ENCODE measurements around the gene TEAD1. TPM values are rescaled to one million over a fixed set of nuclear protein-coding genes. Genes with fewer than 3 reads are reported as not detected.

Gene TEAD1
- total RNA-seq, 2 experiments from 2014 or later = 5.6 to 10.8 TPM

DNA sequence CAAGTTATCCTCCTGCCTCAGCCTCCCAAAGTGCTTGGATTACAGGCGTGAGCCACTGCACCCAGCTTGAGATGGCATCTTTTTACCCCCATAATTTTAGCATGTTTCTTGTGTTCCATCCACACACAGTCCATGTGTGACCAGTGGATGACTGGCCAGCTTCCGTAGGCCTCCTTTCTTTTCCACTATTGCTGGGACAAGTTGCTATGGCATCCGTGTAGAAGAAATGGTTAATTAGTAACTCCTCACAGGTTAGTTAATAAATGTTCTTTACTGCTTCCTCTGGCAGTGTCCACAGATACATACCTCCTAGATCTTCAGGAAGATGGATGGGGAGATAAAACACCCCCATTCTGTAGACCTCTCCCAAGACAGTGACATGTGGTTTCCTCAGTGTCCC is 180.6 kb downstream of the TEAD1 start:
- BruUV-seq (replicated peaks) = no TSS peak
- H3K27ac ChIP-seq (ENCODE audit: low read depth, low read length, poor library complexity, severe bottlenecking) = no peak overlapping the region
- POLR2A ChIA-PET = no interaction called here
- TF ChIP-seq EZH2phosphoT487 (IDR thresholded peaks at IDR 0.05; ENCODE audit: borderline replicate concordance, low read depth, low read length) = no peak
- TF ChIP-seq, protein P1, sequence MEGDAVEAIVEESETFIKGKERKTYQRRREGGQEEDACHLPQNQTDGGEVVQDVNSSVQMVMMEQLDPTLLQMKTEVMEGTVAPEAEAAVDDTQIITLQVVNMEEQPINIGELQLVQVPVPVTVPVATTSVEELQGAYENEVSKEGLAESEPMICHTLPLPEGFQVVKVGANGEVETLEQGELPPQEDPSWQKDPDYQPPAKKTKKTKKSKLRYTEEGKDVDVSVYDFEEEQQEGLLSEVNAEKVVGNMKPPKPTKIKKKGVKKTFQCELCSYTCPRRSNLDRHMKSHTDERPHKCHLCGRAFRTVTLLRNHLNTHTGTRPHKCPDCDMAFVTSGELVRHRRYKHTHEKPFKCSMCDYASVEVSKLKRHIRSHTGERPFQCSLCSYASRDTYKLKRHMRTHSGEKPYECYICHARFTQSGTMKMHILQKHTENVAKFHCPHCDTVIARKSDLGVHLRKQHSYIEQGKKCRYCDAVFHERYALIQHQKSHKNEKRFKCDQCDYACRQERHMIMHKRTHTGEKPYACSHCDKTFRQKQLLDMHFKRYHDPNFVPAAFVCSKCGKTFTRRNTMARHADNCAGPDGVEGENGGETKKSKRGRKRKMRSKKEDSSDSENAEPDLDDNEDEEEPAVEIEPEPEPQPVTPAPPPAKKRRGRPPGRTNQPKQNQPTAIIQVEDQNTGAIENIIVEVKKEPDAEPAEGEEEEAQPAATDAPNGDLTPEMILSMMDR (conservative IDR thresholded peaks at IDR 0.05; ENCODE audit: low read length) = no peak
- CTCF ChIA-PET (ENCODE audit: unreplicated experiment) = no interaction called here
- DNase-seq (ENCODE audit: low spot score) = no peak
- H3K4me1 ChIP-seq (ENCODE audit: insufficient read depth, low read length, poor library complexity, severe bottlenecking) = no peaks in the 10 kb centered on the region
- H3K9me3 ChIP-seq (ENCODE audit: low read length) = no peaks in the 10 kb centered on the region
- intact Hi-C loops (cut with micrococcal nuclease; ENCODE audit: unreplicated experiment) = no loop called here
- H3K79me2 ChIP-seq (ENCODE audit: insufficient read depth, low read depth, low read length) = no peaks in the 10 kb centered on the region
- no peak overlapping the region for H3K4me2 ChIP-seq (ENCODE audit: low read length)
- no peak overlapping the region for H3K4me3 ChIP-seq (ENCODE audit: low read depth, low read length, poor library complexity, severe bottlenecking)
- no peaks in the 10 kb centered on the region for H4K20me1 ChIP-seq (ENCODE audit: insufficient read depth, low read length)
- no peaks in the 10 kb centered on the region for H3K9me2 ChIP-seq (ENCODE audit: insufficient read depth, low read length)
- H3K36me3 ChIP-seq (ENCODE audit: insufficient read depth, low read length) = no peaks in the 10 kb centered on the region
- no peak overlapping the region for H2AFZ ChIP-seq (ENCODE audit: low read length)

DNA sequence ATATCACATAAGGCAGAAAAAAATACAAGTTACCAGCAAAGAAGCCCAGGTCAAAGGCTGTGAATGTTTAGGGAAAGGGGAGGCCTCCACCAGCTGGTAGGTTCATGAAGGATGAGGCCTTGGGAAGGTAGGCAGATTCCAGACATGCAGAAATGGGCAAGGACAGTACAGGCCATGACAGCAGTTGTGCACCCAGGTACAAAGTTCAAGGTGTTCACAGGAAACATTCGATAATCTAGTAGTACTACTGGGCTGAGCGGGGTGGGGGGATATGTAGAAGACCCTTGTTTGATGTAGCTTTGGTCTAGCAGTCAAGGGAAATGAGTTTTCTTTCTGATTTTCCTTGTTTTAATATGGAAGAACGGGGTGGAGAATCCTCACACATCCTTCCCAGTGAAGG is 182.1 kb downstream of the TEAD1 start:
- no peak for TF ChIP-seq EZH2phosphoT487 (IDR thresholded peaks at IDR 0.05; ENCODE audit: borderline replicate concordance, low read depth, low read length)
- TF ChIP-seq, protein P1 (conservative IDR thresholded peaks at IDR 0.05; ENCODE audit: low read length) = no peak
- Histone ChIP-seq H3K4me1 (ENCODE audit: insufficient read depth, low read length, poor library complexity, severe bottlenecking) (peaks cover 5% of the 10 kb centered on the region), H4K20me1 (ENCODE audit: insufficient read depth, low read length) (no peaks in the 10 kb centered on the region), H3K9me2 (ENCODE audit: insufficient read depth, low read length) (no peaks in the 10 kb centered on the region), H3K4me3 (ENCODE audit: low read depth, low read length, poor library complexity, severe bottlenecking) (no peak overlapping the region), H3K36me3 (ENCODE audit: insufficient read depth, low read length) (no peaks in the 10 kb centered on the region), H3K9me3 (ENCODE audit: low read length) (no peaks in the 10 kb centered on the region), H2AFZ (ENCODE audit: low read length) (no peak overlapping the region), H3K79me2 (ENCODE audit: insufficient read depth, low read depth, low read length) (no peaks in the 10 kb centered on the region), H3K4me2 (ENCODE audit: low read length) (no peak overlapping the region), H3K27ac (ENCODE audit: low read depth, low read length, poor library complexity, severe bottlenecking) (no peak overlapping the region)
- CTCF ChIA-PET (ENCODE audit: unreplicated experiment) = no interaction called here
- POLR2A ChIA-PET = no interaction called here
- intact Hi-C loops (cut with micrococcal nuclease; ENCODE audit: unreplicated experiment) = no loop called here
- BruUV-seq (replicated peaks) = no TSS peak
- DNase-seq (ENCODE audit: low spot score) = no peak

DNA sequence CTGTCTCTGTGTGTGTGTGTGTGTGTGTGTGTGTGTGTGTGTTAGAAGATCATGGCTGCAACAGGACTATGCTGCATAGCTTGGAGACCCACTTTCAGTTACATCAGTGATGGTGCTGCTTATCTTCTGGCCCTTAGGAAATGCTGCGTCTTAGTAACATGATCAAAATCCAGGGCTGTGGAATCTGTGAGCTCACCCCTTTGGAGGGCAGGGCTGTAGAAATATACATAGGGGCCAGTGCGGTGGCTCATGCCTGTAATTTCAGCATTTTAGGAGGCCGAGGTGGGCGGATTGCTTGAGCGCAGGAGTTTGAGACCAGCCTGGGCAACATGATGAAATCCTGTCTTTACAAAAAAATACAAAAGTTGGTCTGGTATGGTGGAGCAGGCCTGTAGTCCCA is 183.4 kb downstream of the TEAD1 start:
- CTCF ChIA-PET (ENCODE audit: unreplicated experiment) = no interaction called here
- Histone ChIP-seq H3K4me2 (ENCODE audit: low read length) (no peak overlapping the region), H4K20me1 (ENCODE audit: insufficient read depth, low read length) (no peaks in the 10 kb centered on the region), H3K4me3 (ENCODE audit: low read depth, low read length, poor library complexity, severe bottlenecking) (no peak overlapping the region), H3K9me3 (ENCODE audit: low read length) (no peaks in the 10 kb centered on the region), H3K36me3 (ENCODE audit: insufficient read depth, low read length) (no peaks in the 10 kb centered on the region), H3K27ac (ENCODE audit: low read depth, low read length, poor library complexity, severe bottlenecking) (no peak overlapping the region), H3K9me2 (ENCODE audit: insufficient read depth, low read length) (no peaks in the 10 kb centered on the region), H2AFZ (ENCODE audit: low read length) (no peak overlapping the region), H3K4me1 (ENCODE audit: insufficient read depth, low read length, poor library complexity, severe bottlenecking) (peaks cover 5% of the 10 kb centered on the region), H3K79me2 (ENCODE audit: insufficient read depth, low read depth, low read length) (no peaks in the 10 kb centered on the region)
- POLR2A ChIA-PET = no interaction called here
- no peak for TF ChIP-seq EZH2phosphoT487 (IDR thresholded peaks at IDR 0.05; ENCODE audit: borderline replicate concordance, low read depth, low read length)
- BruUV-seq (replicated peaks) = no TSS peak
- DNase-seq (ENCODE audit: low spot score) = no peak
- intact Hi-C loops (cut with micrococcal nuclease; ENCODE audit: unreplicated experiment) = no loop called here
